ENCODE results near the gene ENDOV. TPM values are rescaled to one million over a fixed set of nuclear protein-coding genes. Genes with fewer than 3 reads are reported as not detected.

The ENDOV gene
- polyA plus RNA-seq, 1 experiment = 18.1 TPM

DNA sequence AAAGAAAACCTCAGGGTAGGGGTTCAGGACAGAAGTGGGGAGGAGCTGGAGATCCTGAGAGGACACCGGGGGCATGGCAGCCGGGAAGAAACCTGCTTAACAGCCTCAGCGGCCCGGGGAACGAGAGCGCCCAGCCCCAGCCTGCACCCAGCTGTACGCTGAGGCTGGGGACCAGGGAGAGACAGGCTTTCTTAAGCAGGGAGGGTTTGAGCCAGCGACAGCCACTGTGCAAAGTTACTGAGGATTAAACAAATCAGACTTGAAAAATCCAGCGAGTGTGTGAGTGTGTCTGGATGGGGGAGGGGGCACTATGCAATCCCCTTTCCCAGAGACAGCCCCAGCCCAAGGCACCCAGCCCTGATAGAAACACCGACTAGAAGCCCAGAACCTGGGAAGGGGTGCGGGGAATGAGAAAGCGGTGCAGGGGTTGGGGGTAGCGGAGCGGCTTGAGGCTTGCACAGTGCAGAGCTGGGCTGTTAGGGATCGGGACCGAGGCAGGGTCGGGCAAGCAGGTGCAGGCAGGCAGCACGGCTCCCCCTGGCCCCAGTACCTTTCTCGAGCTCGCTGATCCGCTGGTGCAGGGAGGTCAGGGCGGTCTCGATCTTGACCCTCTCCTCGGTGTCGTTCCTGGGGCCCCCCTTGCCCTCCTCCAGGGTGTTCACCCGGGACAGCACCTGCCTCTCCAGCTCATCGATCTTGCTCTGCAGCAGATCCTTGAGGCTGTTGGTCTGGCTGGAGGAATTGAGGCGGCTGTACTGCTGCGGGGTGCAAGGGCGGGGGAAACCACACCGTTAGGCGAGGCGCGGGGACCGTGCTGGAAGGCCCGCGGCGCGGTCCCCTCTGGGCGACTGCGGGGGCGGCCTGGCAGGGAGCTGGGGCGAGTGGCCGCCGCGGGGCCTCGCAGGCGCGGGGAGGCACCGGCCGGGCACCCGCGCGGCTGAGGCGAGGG, 60.3 kb downstream of the ENDOV start:
- no peak for DNase-seq (ENCODE audit: low read depth, low spot score)
- TF ChIP-seq, protein P1, sequence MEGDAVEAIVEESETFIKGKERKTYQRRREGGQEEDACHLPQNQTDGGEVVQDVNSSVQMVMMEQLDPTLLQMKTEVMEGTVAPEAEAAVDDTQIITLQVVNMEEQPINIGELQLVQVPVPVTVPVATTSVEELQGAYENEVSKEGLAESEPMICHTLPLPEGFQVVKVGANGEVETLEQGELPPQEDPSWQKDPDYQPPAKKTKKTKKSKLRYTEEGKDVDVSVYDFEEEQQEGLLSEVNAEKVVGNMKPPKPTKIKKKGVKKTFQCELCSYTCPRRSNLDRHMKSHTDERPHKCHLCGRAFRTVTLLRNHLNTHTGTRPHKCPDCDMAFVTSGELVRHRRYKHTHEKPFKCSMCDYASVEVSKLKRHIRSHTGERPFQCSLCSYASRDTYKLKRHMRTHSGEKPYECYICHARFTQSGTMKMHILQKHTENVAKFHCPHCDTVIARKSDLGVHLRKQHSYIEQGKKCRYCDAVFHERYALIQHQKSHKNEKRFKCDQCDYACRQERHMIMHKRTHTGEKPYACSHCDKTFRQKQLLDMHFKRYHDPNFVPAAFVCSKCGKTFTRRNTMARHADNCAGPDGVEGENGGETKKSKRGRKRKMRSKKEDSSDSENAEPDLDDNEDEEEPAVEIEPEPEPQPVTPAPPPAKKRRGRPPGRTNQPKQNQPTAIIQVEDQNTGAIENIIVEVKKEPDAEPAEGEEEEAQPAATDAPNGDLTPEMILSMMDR (IDR thresholded peaks at IDR 0.05; ENCODE audit: low read depth, low read length) = no peak
- Histone ChIP-seq H3K27me3 (ENCODE audit: control insufficient read depth, insufficient read depth, low read length) (peaks cover 69% of the 10 kb centered on the region), H3K4me3 (ENCODE audit: low read depth, low read length) (peak overlapping the region; percentile 29), H3K27ac (ENCODE audit: low read depth, low read length) (no peak overlapping the region), H3K9me3 (ENCODE audit: control insufficient read depth, insufficient read depth, low read length) (no peaks in the 10 kb centered on the region; the same call in 1 of the 2 replicates)
- CTCF ChIA-PET = interaction anchor here (0.7 kb wide), 1 partner anchor 272 kb away, joined by 8 read pairs; no protein-coding TSS in a partner anchor
- POLR2A ChIA-PET = interaction anchor here (0.6 kb wide), 1 partner anchor 56 kb away, joined by 3 read pairs; no protein-coding TSS in a partner anchor

DNA sequence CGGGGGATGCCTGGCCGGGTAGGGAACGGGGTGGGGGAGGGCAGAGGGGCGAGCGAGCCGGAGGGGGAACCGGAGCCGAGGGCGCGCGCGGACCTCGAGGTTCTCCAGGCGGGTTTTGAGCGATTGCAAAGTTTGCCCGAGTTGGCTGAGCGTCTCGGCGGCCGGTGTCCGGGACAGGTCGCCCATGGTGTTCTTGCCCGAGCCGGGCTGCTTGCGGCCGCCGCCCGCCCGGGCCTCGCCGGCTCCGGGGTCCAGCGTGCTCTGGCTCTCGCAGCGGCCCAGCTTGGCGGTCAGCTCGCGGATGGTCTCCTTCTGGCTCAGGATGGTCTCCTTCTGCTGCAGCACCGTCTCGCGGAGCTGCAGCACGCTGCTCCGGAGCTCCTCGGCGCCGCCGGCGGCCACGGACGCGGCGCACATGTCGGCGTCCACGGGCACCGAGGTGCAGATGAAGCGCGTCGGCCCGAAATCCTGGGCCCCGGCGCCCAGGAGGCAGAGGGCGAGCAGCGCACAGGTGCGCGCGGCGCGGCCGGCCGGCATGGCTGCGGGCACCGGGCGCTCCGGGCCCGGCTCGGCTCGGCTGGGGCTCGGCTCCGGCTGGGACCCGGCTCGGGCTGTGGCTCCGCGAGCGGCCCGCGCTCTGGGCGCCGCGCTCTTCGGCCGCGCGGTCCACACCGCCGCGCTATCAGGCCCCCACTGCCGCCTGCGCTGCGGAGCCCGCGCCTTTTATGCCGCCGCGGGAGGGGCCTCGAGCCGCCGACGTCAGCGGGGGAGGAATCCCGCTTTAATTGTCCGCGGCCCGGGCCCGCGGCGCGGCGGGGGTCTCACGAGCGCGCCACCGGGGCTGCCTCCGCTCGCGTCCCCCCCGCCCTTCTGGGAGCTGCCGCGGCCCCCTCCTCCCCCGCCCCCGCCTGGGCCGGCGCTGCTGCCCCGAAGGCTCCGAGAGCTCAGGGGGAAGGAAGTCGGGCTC, 61.2 kb downstream of the ENDOV start, which contains the start of gene NPTX1:
Gene NPTX1 (minus strand): TSS at position 698 of the 967 bp plus-strand sequence. CDS start 161 bp downstream, at position 537.
- ChIA-PET CTCF (no interaction called here), POLR2A (interaction anchor here (0.6 kb wide), 1 partner anchor 55 kb away, joined by 3 read pairs; no protein-coding TSS in a partner anchor)
- no peaks in the 10 kb centered on the region; the same call in 1 of the 2 replicates for H3K9me3 ChIP-seq (ENCODE audit: control insufficient read depth, insufficient read depth, low read length)
- no peak within 1 kb of the TSS for H3K27ac ChIP-seq (ENCODE audit: low read depth, low read length)
- DNase-seq (ENCODE audit: low read depth, low spot score) = no peak
- H3K4me3 ChIP-seq (ENCODE audit: low read depth, low read length) = peak within 1 kb of the TSS; percentile 31
- TF ChIP-seq, protein P1 (IDR thresholded peaks at IDR 0.05; ENCODE audit: low read depth, low read length) = no peak
- H3K27me3 ChIP-seq (ENCODE audit: control insufficient read depth, insufficient read depth, low read length) = peaks cover 74% of the 10 kb centered on the region

DNA sequence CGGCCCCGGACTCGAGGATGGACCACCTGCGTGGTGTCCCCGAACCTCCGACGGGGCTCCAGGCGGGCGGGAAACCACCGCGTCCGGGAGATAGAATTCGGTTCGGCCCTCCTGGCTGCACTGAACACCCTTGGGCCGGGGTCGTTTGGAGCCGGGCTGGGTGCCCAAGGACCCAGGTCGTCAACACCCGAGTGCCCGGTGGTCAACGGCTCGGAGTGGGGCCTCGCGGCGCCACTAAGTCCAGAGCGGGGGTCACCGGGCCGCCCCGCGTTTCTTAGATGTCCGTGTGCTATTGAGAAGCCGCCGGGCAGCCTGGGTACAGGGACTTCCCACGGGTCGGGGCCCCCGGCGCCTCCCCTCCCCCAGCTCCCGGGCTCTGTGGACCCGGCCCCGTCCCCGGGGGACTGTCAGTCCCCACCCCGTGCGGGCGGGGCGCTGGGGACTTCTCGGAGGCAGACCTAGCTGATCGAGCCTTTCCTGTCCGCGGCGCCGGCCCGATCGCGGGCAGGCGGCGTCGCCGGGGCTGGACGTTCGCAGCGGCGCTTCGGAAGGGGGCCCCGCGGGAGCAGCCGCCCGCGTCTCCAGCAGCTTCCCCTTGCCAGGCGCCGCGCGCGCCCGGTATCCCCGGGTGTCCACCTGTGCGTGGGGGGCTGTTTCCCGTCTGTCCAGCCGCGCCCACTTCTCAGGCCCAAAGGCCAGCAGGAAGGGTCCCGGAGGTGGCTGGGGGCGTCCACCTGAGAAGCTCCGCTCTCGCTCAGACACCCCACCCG, 62.1 kb downstream of the ENDOV start:
- H3K9me3 ChIP-seq (ENCODE audit: control insufficient read depth, insufficient read depth, low read length) = no peaks in the 10 kb centered on the region; the same call in 1 of the 2 replicates
- TF ChIP-seq, protein P1 (IDR thresholded peaks at IDR 0.05; ENCODE audit: low read depth, low read length) = no peak
- CTCF ChIA-PET = interaction anchor here (1.0 kb wide), 1 partner anchor 22 kb away, joined by 3 read pairs; no protein-coding TSS in a partner anchor
- peaks cover 76% of the 10 kb centered on the region for H3K27me3 ChIP-seq (ENCODE audit: control insufficient read depth, insufficient read depth, low read length)
- POLR2A ChIA-PET = no interaction called here
- DNase-seq (ENCODE audit: low read depth, low spot score) = no peak
- no peak overlapping the region for H3K27ac ChIP-seq (ENCODE audit: low read depth, low read length)
- no peak overlapping the region for H3K4me3 ChIP-seq (ENCODE audit: low read depth, low read length)

DNA sequence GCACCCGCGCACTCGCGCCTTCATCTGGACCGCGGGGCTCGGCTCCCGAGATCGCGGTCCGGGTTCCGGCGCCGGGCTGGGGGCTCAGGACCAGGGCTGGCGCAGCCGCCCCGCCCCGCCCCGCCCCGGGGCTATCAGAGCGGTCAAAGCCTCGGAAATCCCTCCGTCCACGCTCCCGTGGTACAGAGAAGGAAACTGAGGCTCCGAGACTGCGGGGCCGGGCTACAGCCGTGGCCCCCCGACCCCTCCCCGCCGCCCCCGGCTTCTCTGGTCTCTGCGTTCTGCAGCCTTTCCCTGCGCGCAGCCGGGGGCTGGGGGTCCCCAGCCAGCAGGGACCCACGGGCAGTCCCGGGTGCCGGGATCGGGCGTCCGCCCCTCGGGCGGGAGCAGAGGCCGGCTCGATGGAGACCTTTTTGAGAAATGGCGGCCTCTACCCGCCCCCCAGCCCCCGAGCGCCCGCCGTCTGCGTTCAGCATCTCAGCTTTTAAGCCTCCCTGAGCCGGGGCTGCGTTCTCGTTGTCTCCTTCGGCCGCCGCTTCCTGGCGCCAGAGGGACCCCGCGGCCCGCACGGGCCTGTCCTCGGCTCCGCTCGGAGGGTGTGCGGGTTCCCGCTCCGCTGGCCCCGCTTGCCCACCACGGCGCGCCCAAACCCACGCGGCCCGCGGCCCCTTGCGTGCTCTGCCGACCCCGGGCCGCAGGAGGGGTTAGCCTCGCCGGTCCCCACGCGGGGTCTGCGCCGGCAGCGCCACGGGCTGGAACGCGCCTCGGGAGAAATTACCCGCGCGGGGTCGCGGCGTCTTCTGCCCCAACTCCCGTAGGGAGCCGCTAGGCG, 62.9 kb downstream of the ENDOV start:
- POLR2A ChIA-PET = interaction anchor here (0.6 kb wide), 1 partner anchor 248 kb away, joined by 5 read pairs; no protein-coding TSS in a partner anchor
- H3K4me3 ChIP-seq (ENCODE audit: low read depth, low read length) = peak overlapping the region; percentile 39; the same call in 1 of the 2 replicates
- no peaks in the 10 kb centered on the region; the same call in 1 of the 2 replicates for H3K9me3 ChIP-seq (ENCODE audit: control insufficient read depth, insufficient read depth, low read length)
- no peak for DNase-seq (ENCODE audit: low read depth, low spot score)
- CTCF ChIA-PET = interaction anchor here (1.0 kb wide), 1 partner anchor 23 kb away, joined by 3 read pairs; no protein-coding TSS in a partner anchor
- TF ChIP-seq, protein P1 (IDR thresholded peaks at IDR 0.05; ENCODE audit: low read depth, low read length) = peak; percentile 71
- peaks cover 78% of the 10 kb centered on the region for H3K27me3 ChIP-seq (ENCODE audit: control insufficient read depth, insufficient read depth, low read length)
- no peak overlapping the region for H3K27ac ChIP-seq (ENCODE audit: low read depth, low read length)

Measured in AG04450 (cell line).